Endodermal cell (in vitro differentiated cells): Measurements from ENCODE around the gene ASB1. TPM values are rescaled to one million over a fixed set of nuclear protein-coding genes. Genes with fewer than 3 reads are reported as not detected.

ENCODE experiments used
- DNase-seq: peaks from one replicate; pipeline ENCODE4 v3.0.0-alpha.2; 2017
- H3K27ac ChIP-seq: 2 replicates; pipeline ENCODE4 v1.5.1; 2013; ENCODE audit warnings: mild to moderate bottlenecking, low read depth, low read length, moderate library complexity
- H3K27me3 ChIP-seq: 2 replicates; pipeline ENCODE4 v1.6.1; 2013; ENCODE audit warnings: mild to moderate bottlenecking, low read length, moderate library complexity; ENCODE audit not compliant: insufficient read depth, control insufficient read depth, poor library complexity, severe bottlenecking
- H3K36me3 ChIP-seq: 2 replicates; pipeline ENCODE4 v1.7.0; 2013; ENCODE audit warnings: mild to moderate bottlenecking, low read length, moderate library complexity; ENCODE audit not compliant: control insufficient read depth, insufficient read depth
- H3K4me1 ChIP-seq: one replicate; pipeline ENCODE4 v1.7.0; 2013; ENCODE audit warnings: low read length; ENCODE audit not compliant: control insufficient read depth, insufficient read depth
- H3K4me3 ChIP-seq: 2 replicates; pipeline ENCODE4 v1.5.1; 2013; ENCODE audit warnings: mild to moderate bottlenecking, low read length, moderate library complexity
- H3K9ac ChIP-seq: 2 replicates; pipeline ENCODE4 v1.6.1; 2013; ENCODE audit warnings: mild to moderate bottlenecking, low read length, moderate library complexity; ENCODE audit not compliant: poor library complexity, severe bottlenecking; ENCODE audit errors: extremely low read depth
- H3K9me3 ChIP-seq: 2 replicates; pipeline ENCODE4 v1.6.1; 2013; ENCODE audit warnings: mild to moderate bottlenecking, low read length, moderate library complexity; ENCODE audit not compliant: control insufficient read depth
- H3K27ac Mint-ChIP-seq: 2 replicates; pipeline ENCODE4 v1.8.0; 2020; ENCODE audit warnings: mixed read lengths
- H3K27me3 Mint-ChIP-seq: 2 replicates; pipeline ENCODE4 v1.8.0; 2021; ENCODE audit warnings: mild to moderate bottlenecking, mixed read lengths; ENCODE audit not compliant: insufficient read depth
- H3K36me3 Mint-ChIP-seq: 2 replicates; pipeline ENCODE4 v1.8.0; 2020; ENCODE audit warnings: low read depth, mixed read lengths
- H3K4me1 Mint-ChIP-seq: 2 replicates; pipeline ENCODE4 v1.8.0; 2020; ENCODE audit warnings: mixed read lengths
- H3K4me3 Mint-ChIP-seq: 2 replicates; pipeline ENCODE4 v1.8.0; 2020; ENCODE audit warnings: mild to moderate bottlenecking, moderate library complexity, mixed read lengths
- H3K9me3 Mint-ChIP-seq: 2 replicates; pipeline ENCODE4 v1.8.0; 2020; ENCODE audit warnings: mild to moderate bottlenecking, mixed read lengths
- WGBS, 2 experiments: methylation state at CpG; one replicate each; pipeline versions ENCODE4 v1.1.5 to v1.1.7; 2013; ENCODE audit warnings: missing lambda C conversion rate in 2 of 2, mixed read lengths in 1 of 2; ENCODE audit not compliant: insufficient coverage in 1 of 2, insufficient read length in 1 of 2; 5-methylcytosine and 5-hydroxymethylcytosine counted together
- total RNA-seq, 2 donors: library from RNA; stranded (reverse); fragmentation: NEBNext Ultra II Directional in 1 of 2; extraction: Animal tissue kit (Norgen Biotek cat#: 25700) in 1 of 2; gene quantifications; 2 replicates in 1 of 2; 3 replicates in 1 of 2; pipeline ENCODE4 v1.2.1, GENCODE V29; 2021
- TF ChIP-seq, protein P1 (sequence below): fragments of 200-600 bp; sonication (generic); conservative IDR thresholded peaks from 2 replicates; pipeline ENCODE4 v1.5.0; 2021; ENCODE audit warnings: antibody characterized with exemption, mild to moderate bottlenecking

ASB1 gene
- total RNA-seq, 2 donors from 2014 or later = 39.0 to 39.6 TPM

DNA sequence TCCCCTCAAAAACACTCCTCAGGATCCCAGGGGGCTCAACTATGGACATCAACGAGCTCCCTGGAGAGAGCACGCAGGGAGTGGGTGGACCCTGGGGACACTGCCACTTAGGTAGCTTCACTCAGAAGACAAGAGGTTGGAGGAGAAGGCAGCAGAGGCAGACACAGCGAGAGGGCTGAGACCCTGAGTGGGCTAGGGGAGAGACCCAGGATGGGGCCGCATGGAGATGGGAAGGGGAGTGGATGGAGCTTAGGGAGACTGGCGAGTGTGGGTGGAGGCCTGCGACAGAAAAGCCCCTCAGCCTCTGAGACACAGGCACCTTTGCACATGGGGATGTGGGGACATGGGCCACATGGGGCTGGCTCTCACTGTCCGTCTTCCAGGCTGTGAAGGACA is 70.9 kb downstream of the ASB1 start:
- Mint-ChIP-seq H3K4me3 (no peak overlapping the region), H3K27me3 (no peaks in the 10 kb centered on the region), H3K9me3 (no peaks in the 10 kb centered on the region), H3K36me3 (no peaks in the 10 kb centered on the region), H3K4me1 (no peaks in the 10 kb centered on the region), H3K27ac (no peak overlapping the region)
- Histone ChIP-seq H3K9ac (no peak overlapping the region), H3K27ac (no peak overlapping the region), H3K27me3 (no peaks in the 10 kb centered on the region), H3K4me3 (no peak overlapping the region), H3K4me1 (no peaks in the 10 kb centered on the region), H3K36me3 (no peaks in the 10 kb centered on the region), H3K9me3 (no peaks in the 10 kb centered on the region)
- WGBS, 2 experiments = 93 to 94% methylated on average over 7 of the region's 7 CpGs
- DNase-seq = no peak
- TF ChIP-seq, protein P1, sequence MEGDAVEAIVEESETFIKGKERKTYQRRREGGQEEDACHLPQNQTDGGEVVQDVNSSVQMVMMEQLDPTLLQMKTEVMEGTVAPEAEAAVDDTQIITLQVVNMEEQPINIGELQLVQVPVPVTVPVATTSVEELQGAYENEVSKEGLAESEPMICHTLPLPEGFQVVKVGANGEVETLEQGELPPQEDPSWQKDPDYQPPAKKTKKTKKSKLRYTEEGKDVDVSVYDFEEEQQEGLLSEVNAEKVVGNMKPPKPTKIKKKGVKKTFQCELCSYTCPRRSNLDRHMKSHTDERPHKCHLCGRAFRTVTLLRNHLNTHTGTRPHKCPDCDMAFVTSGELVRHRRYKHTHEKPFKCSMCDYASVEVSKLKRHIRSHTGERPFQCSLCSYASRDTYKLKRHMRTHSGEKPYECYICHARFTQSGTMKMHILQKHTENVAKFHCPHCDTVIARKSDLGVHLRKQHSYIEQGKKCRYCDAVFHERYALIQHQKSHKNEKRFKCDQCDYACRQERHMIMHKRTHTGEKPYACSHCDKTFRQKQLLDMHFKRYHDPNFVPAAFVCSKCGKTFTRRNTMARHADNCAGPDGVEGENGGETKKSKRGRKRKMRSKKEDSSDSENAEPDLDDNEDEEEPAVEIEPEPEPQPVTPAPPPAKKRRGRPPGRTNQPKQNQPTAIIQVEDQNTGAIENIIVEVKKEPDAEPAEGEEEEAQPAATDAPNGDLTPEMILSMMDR = no peak

DNA sequence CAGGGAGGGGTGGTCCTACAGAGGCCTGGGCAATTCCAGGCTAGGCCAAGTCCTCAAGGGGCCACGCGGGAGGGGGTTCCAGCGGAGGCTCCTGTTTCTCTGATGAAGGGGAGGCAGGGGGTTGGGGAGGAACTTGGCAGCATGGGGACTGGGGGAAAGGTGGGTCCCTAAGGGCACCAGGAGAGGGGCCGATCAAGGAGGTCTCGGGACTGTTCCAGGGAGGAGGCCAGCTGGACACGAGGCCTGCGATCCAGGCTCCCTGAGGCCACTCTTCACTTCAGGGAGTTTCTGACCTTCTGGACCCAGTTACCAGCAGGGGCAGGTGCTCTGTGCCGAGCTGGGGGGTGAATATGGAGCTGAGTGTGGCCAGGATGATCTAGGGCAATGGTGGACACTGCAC is 71.5 kb downstream of the ASB1 start:
- no peak overlapping the region for H3K4me3 ChIP-seq
- H3K27me3 ChIP-seq = no peaks in the 10 kb centered on the region
- no peaks in the 10 kb centered on the region for H3K4me1 ChIP-seq
- H3K36me3 ChIP-seq = no peaks in the 10 kb centered on the region
- H3K27ac Mint-ChIP-seq = no peak overlapping the region
- H3K9ac ChIP-seq = no peak overlapping the region
- H3K4me1 Mint-ChIP-seq = no peaks in the 10 kb centered on the region
- TF ChIP-seq, protein P1 = no peak
- H3K9me3 Mint-ChIP-seq = no peaks in the 10 kb centered on the region
- no peak overlapping the region for H3K4me3 Mint-ChIP-seq
- no peak overlapping the region for H3K27ac ChIP-seq
- no peaks in the 10 kb centered on the region for H3K36me3 Mint-ChIP-seq
- no peak for DNase-seq
- H3K27me3 Mint-ChIP-seq = no peaks in the 10 kb centered on the region
- H3K9me3 ChIP-seq = no peaks in the 10 kb centered on the region
- WGBS, 2 experiments = 89 to 92% methylated on average over 4 to 8 of the region's 8 CpGs

DNA sequence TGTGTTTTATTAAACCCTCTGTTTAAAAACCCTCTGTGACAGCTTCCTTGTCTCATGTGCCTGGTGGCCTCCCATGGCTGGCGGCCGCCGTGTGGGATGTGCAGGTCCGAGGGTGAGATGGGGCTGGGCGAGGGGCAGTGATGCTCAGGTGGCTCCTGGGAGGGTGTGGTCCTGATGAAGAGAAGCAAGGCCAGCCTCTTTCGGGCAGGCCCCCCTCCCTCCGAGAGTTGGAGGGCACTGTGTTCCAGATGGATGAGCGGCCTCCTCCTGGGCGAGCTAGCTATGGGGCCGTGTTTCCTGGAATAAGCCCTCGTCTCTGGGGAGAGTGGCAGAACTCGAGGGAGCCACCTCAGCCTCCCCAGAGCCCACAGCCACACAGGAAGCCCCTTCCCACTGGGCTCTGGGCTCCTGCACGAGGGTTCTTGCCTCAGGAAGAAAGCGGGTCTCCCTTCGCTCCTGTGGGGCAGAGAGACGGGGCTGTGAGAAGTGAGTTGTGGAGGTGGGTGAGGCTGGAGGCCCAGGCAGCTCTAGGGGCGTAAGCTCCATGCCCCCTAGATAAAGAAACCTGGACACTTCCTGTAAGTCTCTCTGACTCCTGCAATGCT is 72.1 kb downstream of the ASB1 start:
- TF ChIP-seq, protein P1 = no peak
- no peak for DNase-seq
- Mint-ChIP-seq H3K36me3 (no peaks in the 10 kb centered on the region), H3K9me3 (no peaks in the 10 kb centered on the region), H3K27ac (no peak overlapping the region), H3K27me3 (no peaks in the 10 kb centered on the region), H3K4me3 (no peak overlapping the region), H3K4me1 (no peaks in the 10 kb centered on the region)
- Histone ChIP-seq H3K4me1 (no peaks in the 10 kb centered on the region), H3K36me3 (no peaks in the 10 kb centered on the region), H3K27me3 (no peaks in the 10 kb centered on the region), H3K9ac (no peak overlapping the region), H3K9me3 (no peaks in the 10 kb centered on the region), H3K4me3 (no peak overlapping the region), H3K27ac (no peak overlapping the region)
- 91 to 95% methylated on average over 7 to 17 of the region's 17 CpGs for WGBS, 2 experiments
